SK-N-SH (cell line): ENCODE data around the gene TTK. TPM values are rescaled to one million over a fixed set of nuclear protein-coding genes. Genes with fewer than 3 reads are reported as not detected.

Source experiments
- CTCF ChIA-PET: fragments of 300-600, 350-600 bp; formaldehyde crosslinking; extraction: SDS; loops from one replicate; lab custom pipeline; 2021; lab: Yijun Ruan, JAX
- POLR2A ChIA-PET: fragments of 350-600 bp; sonication (Branson Sonifier 250); formaldehyde crosslinking; extraction: SDS; loops from one replicate; lab custom pipeline; 2020; ENCODE audit warnings: antibody characterized with exemption, inconsistent platforms; lab: Yijun Ruan, JAX
- DNase-seq: peaks from one replicate; pipeline ENCODE4 v3.0.0; 2012
- H2AFZ ChIP-seq: fragments of 200-600 bp; sonication (generic); 2 replicates; pipeline ENCODE4 v1.8.1; 2016; ENCODE audit warnings: antibody characterized with exemption, mild to moderate bottlenecking, low read depth
- H3F3A ChIP-seq: fragments of 200-600 bp; sonication (generic); replicated peaks from 2 replicates; pipeline ENCODE3; 2016; ENCODE audit warnings: antibody characterized with exemption, mild to moderate bottlenecking; ENCODE audit not compliant: insufficient read depth
- H3K27ac ChIP-seq, 2 experiments: fragments of 200-500 bp in 1 of 2; fragments of 200-600 bp in 1 of 2; sonication (Bioruptor generic) in 1 of 2; sonication (generic), shearing (Covaris generic) in 1 of 2; 2 replicates each; pipeline versions ENCODE4 v1.5.1 to v1.6.1; 2014 to 2016; ENCODE audit warnings: low read depth in 2 of 2, inconsistent platforms in 1 of 2, low read length in 1 of 2, mild to moderate bottlenecking in 1 of 2, mixed read lengths in 1 of 2
- H3K27me3 ChIP-seq: fragments of 200-600 bp; sonication (generic), shearing (Covaris generic); 2 replicates; pipeline ENCODE4 v1.6.1; 2016; ENCODE audit warnings: mixed run types; ENCODE audit not compliant: insufficient read depth
- H3K36me3 ChIP-seq, 2 experiments: fragments of 200-500 bp in 1 of 2; fragments of 200-600 bp in 1 of 2; sonication (Bioruptor generic) in 1 of 2; sonication (generic) in 1 of 2; replicated peaks in 1 of 2; 2 replicates each; pipeline versions ENCODE3 to v1.5.1; 2014 to 2016; ENCODE audit warnings: low read length in 1 of 2, mild to moderate bottlenecking in 1 of 2; ENCODE audit not compliant: insufficient read depth in 2 of 2, control insufficient read depth in 1 of 2
- H3K4me1 ChIP-seq, 2 experiments: fragments of 200-500 bp in 1 of 2; fragments of 200-600 bp in 1 of 2; sonication (Bioruptor generic) in 1 of 2; sonication (generic), shearing (Covaris generic) in 1 of 2; 2 replicates each; pipeline versions ENCODE4 v1.5.1 to v1.6.1; 2014 to 2016; ENCODE audit warnings: low read depth in 1 of 2, low read length in 1 of 2, mixed run types in 1 of 2; ENCODE audit not compliant: insufficient read depth in 2 of 2, control insufficient read depth in 1 of 2
- H3K4me2 ChIP-seq: fragments of 200-600 bp; sonication (generic), shearing (Covaris generic); 2 replicates; pipeline ENCODE4 v1.6.1; 2017; ENCODE audit warnings: mixed run types
- H3K4me3 ChIP-seq, 2 experiments: fragments of 200-500 bp in 1 of 2; fragments of 200-600 bp in 1 of 2; sonication (Bioruptor generic) in 1 of 2; sonication (generic), shearing (Covaris generic) in 1 of 2; 2 replicates each; pipeline versions ENCODE4 v1.5.1 to v1.8.1; 2014 to 2016; ENCODE audit warnings: low read depth in 2 of 2, inconsistent platforms in 1 of 2, low read length in 1 of 2, mild to moderate bottlenecking in 1 of 2, mixed read lengths in 1 of 2, moderate library complexity in 1 of 2
- H3K79me2 ChIP-seq: fragments of 200-600 bp; sonication (generic); 2 replicates; pipeline ENCODE4 v1.8.1; 2017; ENCODE audit warnings: mild to moderate bottlenecking; ENCODE audit not compliant: insufficient read depth
- H3K9ac ChIP-seq: fragments of 200-600 bp; sonication (generic); 2 replicates; pipeline ENCODE4 v1.6.1; 2017; ENCODE audit warnings: mixed run types
- H3K9me2 ChIP-seq: fragments of 200-600 bp; sonication (generic); 2 replicates; pipeline ENCODE4 v1.6.1; 2017; ENCODE audit warnings: mixed run types
- H3K9me3 ChIP-seq: fragments of 200-600 bp; sonication (generic); 2 replicates; pipeline ENCODE4 v1.6.1; 2017; ENCODE audit warnings: mixed run types, mild to moderate bottlenecking, moderate library complexity
- H4K20me1 ChIP-seq: fragments of 200-600 bp; sonication (generic); 2 replicates; pipeline ENCODE4 v1.6.1; 2017; ENCODE audit warnings: mild to moderate bottlenecking, mixed run types; ENCODE audit not compliant: insufficient read depth
- EP300 ChIP-seq, 2 experiments: IDR thresholded peaks; 2 replicates each; pipeline versions ENCODE4 v1.4.0 to v1.6.1; 2012; ENCODE audit warnings: borderline replicate concordance in 1 of 2, low read depth in 1 of 2, low read length in 1 of 2
- EZH2phosphoT487 ChIP-seq: fragments of 200-600 bp; sonication (generic); IDR thresholded peaks from 2 replicates; pipeline ENCODE4 v1.6.1; 2017; ENCODE audit warnings: low read depth, mixed run types, mild to moderate bottlenecking, antibody characterized with exemption, moderate library complexity, borderline replicate concordance
- FOXM1 ChIP-seq: IDR thresholded peaks from 2 replicates; pipeline ENCODE4 v1.4.0; 2012; ENCODE audit warnings: low read depth, mild to moderate bottlenecking
- GABPA ChIP-seq: IDR thresholded peaks from 2 replicates; pipeline ENCODE4 v1.4.0; 2012; ENCODE audit warnings: low read depth, mild to moderate bottlenecking
- JUND ChIP-seq: IDR thresholded peaks from 2 replicates; pipeline ENCODE4 v1.4.0; 2012
- MXI1 ChIP-seq: IDR thresholded peaks from 2 replicates; pipeline ENCODE4 v1.6.1; 2012; ENCODE audit warnings: mild to moderate bottlenecking, low read depth, low read length, improper control_type of control experiment
- NFIC ChIP-seq: IDR thresholded peaks from 2 replicates; pipeline ENCODE4 v1.4.0; 2012; ENCODE audit warnings: borderline replicate concordance
- NRF1 ChIP-seq: IDR thresholded peaks from 2 replicates; pipeline ENCODE4 v1.6.1; 2012; ENCODE audit warnings: low read depth, mild to moderate bottlenecking, low read length
- RCOR1 ChIP-seq: fragments of 150-350 bp; IDR thresholded peaks from 2 replicates; pipeline ENCODE4 v1.6.1; 2017; ENCODE audit warnings: antibody characterized with exemption, low read length
- RFX5 ChIP-seq: IDR thresholded peaks from 2 replicates; pipeline ENCODE4 v1.6.1; 2012; ENCODE audit warnings: mild to moderate bottlenecking, improper control_type of control experiment, low read length
- RXRA ChIP-seq: IDR thresholded peaks from 2 replicates; pipeline ENCODE4 v1.4.0; 2012; ENCODE audit warnings: low read depth, mild to moderate bottlenecking, borderline replicate concordance
- SMC3 ChIP-seq: IDR thresholded peaks from 2 replicates; pipeline ENCODE4 v1.6.1; 2012; ENCODE audit warnings: low read depth, low read length, improper control_type of control experiment
- YY1 ChIP-seq: IDR thresholded peaks from 2 replicates; pipeline ENCODE4 v1.4.0; 2012; ENCODE audit warnings: low read depth, mild to moderate bottlenecking
- WGBS: methylation state at CpG from one replicate; pipeline ENCODE4 v1.1.6; 2017; ENCODE audit warnings: low lambda C conversion rate; 5-methylcytosine and 5-hydroxymethylcytosine counted together
- polyA plus RNA-seq, 3 experiments: library from polyadenylated mRNA; depleted of rRNA; stranded (reverse); fragments of >200 nt; gene quantifications; 2 replicates each; pipeline ENCODE4 v1.2.3, GENCODE V29; 2012
- TF ChIP-seq, protein P1 (sequence below): IDR thresholded peaks from 2 replicates; pipeline ENCODE4; 2012
- TF ChIP-seq, protein P2 (sequence below): fragments of 150-350 bp; IDR thresholded peaks from 2 replicates; pipeline ENCODE4 v1.6.1; 2017; ENCODE audit warnings: antibody characterized with exemption, low read length, low read depth, borderline replicate concordance
- TF ChIP-seq, protein P3 (sequence below): IDR thresholded peaks from 2 replicates; pipeline ENCODE4 v1.4.0; 2012; ENCODE audit warnings: low read depth
- TF ChIP-seq, protein P4 (sequence below): fragments of 150-350 bp; IDR thresholded peaks from 2 replicates; pipeline ENCODE4 v1.6.1; 2016; ENCODE audit warnings: mild to moderate bottlenecking, low read depth, low read length
- TF ChIP-seq, protein P5 (sequence below): IDR thresholded peaks from 2 replicates; pipeline ENCODE4 v1.4.0; 2012; ENCODE audit warnings: low read depth, borderline replicate concordance

The TTK gene
- polyA plus RNA-seq, 1 of the 3 experiments (the other 2 are of a cell fraction) = 3.6 TPM

DNA sequence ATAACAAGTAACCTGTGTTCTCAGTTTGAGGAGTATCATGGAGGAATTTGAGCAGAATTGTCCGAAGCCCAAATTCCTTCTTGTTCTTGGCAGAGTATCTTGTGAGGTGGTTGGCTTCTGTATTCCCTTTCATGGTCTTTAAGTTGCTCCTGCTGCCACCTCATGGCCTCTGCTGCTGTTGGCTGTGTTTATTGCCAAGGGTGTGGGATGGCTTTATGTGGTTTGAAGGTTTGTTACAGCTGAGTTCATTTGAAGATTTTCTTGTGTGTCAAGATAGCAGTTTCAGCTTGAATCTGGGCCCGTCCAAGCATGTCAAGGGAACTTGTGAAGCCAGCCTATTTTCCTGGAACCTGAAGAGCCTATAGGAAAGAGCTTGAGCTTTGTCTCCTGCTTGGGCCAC is 20.2 kb upstream of the TTK start:
- TF ChIP-seq EP300 (IDR thresholded peaks at IDR 0.05; ENCODE audit: borderline replicate concordance in 1 of 2, low read depth in 1 of 2, low read length in 1 of 2) (no peak), MXI1 (no peak), NFIC (no peak), SMC3 (no peak), YY1 (no peak), EZH2phosphoT487 (no peak), FOXM1 (no peak), NRF1 (no peak), RFX5 (no peak), JUND (no peak), RXRA (no peak), GABPA (no peak), RCOR1 (no peak)
- TF ChIP-seq, protein P1, sequence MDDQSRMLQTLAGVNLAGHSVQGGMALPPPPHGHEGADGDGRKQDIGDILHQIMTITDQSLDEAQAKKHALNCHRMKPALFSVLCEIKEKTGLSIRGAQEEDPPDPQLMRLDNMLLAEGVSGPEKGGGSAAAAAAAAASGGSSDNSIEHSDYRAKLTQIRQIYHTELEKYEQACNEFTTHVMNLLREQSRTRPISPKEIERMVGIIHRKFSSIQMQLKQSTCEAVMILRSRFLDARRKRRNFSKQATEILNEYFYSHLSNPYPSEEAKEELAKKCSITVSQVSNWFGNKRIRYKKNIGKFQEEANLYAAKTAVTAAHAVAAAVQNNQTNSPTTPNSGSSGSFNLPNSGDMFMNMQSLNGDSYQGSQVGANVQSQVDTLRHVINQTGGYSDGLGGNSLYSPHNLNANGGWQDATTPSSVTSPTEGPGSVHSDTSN = no peak
- TF ChIP-seq, protein P2, sequence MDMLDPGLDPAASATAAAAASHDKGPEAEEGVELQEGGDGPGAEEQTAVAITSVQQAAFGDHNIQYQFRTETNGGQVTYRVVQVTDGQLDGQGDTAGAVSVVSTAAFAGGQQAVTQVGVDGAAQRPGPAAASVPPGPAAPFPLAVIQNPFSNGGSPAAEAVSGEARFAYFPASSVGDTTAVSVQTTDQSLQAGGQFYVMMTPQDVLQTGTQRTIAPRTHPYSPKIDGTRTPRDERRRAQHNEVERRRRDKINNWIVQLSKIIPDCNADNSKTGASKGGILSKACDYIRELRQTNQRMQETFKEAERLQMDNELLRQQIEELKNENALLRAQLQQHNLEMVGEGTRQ = no peak
- TF ChIP-seq, protein P3, sequence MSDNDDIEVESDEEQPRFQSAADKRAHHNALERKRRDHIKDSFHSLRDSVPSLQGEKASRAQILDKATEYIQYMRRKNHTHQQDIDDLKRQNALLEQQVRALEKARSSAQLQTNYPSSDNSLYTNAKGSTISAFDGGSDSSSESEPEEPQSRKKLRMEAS = no peak
- TF ChIP-seq, protein P4, sequence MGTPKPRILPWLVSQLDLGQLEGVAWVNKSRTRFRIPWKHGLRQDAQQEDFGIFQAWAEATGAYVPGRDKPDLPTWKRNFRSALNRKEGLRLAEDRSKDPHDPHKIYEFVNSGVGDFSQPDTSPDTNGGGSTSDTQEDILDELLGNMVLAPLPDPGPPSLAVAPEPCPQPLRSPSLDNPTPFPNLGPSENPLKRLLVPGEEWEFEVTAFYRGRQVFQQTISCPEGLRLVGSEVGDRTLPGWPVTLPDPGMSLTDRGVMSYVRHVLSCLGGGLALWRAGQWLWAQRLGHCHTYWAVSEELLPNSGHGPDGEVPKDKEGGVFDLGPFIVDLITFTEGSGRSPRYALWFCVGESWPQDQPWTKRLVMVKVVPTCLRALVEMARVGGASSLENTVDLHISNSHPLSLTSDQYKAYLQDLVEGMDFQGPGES = no peak
- TF ChIP-seq, protein P5, sequence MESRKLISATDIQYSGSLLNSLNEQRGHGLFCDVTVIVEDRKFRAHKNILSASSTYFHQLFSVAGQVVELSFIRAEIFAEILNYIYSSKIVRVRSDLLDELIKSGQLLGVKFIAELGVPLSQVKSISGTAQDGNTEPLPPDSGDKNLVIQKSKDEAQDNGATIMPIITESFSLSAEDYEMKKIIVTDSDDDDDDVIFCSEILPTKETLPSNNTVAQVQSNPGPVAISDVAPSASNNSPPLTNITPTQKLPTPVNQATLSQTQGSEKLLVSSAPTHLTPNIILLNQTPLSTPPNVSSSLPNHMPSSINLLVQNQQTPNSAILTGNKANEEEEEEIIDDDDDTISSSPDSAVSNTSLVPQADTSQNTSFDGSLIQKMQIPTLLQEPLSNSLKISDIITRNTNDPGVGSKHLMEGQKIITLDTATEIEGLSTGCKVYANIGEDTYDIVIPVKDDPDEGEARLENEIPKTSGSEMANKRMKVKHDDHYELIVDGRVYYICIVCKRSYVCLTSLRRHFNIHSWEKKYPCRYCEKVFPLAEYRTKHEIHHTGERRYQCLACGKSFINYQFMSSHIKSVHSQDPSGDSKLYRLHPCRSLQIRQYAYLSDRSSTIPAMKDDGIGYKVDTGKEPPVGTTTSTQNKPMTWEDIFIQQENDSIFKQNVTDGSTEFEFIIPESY = no peak
- Histone ChIP-seq H2AFZ (no peak overlapping the region), H3K9me2 (no peaks in the 10 kb centered on the region), H3K27me3 (no peaks in the 10 kb centered on the region), H3K36me3 (no peaks in the 10 kb centered on the region), H3F3A (no peaks in the 10 kb centered on the region), H3K79me2 (no peaks in the 10 kb centered on the region), H4K20me1 (no peaks in the 10 kb centered on the region), H3K4me2 (no peak overlapping the region), H3K9ac (no peak overlapping the region), H3K4me3 (no peak overlapping the region), H3K4me1 (no peaks in the 10 kb centered on the region), H3K9me3 (no peaks in the 10 kb centered on the region), H3K27ac (no peak overlapping the region)
- ChIA-PET POLR2A (no interaction called here), CTCF (interaction anchor here (0.7 to 1.3 kb wide), 2 partner anchors 35 to 38 kb away, joined by 3 to 4 read pairs; no protein-coding TSS in a partner anchor)
- 50% methylated on average over 2 of the region's 2 CpGs for WGBS
- no peak for DNase-seq
